NB4 (cell line): Measurements from ENCODE around the gene ADCY2.

Source experiments
- DNase-seq: peaks from one replicate; pipeline ENCODE4 v3.0.0; 2010; ENCODE audit warnings: low read depth
- H3K4me3 ChIP-seq: one replicate; pipeline ENCODE4 v1.5.1; 2011; ENCODE audit warnings: mild to moderate bottlenecking, low read depth, low read length, moderate library complexity
- MYC ChIP-seq: IDR thresholded peaks from 2 replicates; pipeline ENCODE4 v1.6.1; 2011; ENCODE audit warnings: low read depth, low read length
- POLR2A ChIP-seq: IDR thresholded peaks from 2 replicates; pipeline ENCODE4 v1.6.1; 2011; ENCODE audit warnings: mild to moderate bottlenecking; ENCODE audit not compliant: insufficient read length; ENCODE audit errors: extremely low read depth
- TF ChIP-seq, protein P1 (sequence below): IDR thresholded peaks from 2 replicates; pipeline ENCODE4 v1.6.1; 2011; ENCODE audit warnings: low read depth, low read length
- TF ChIP-seq, protein P2 (sequence below): IDR thresholded peaks from one replicate; pipeline ENCODE4 v1.5.1; 2012; ENCODE audit warnings: low read depth, low read length

Gene ADCY2

DNA sequence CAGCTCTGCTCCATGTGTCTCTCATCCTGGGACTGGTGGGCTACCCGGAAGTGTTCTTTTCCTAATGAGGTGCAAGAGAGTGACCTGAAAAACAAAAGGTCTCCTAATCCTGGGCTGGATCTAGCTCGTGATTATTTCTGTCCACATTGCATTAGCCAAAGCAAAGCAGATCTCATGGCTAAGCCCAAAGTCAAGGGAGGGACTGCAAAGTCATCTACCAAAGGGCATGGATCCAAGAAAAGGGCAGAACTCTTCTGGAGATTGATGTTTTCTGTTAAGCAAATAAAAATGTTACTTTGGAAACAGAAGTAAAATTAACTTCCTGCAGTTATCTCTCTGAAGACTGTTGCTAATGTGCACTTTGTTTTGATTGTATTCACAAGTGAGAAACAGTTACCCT, 229.8 kb downstream of the ADCY2 start:
- TF ChIP-seq MYC (no peak), POLR2A (no peak)
- TF ChIP-seq, protein P1, sequence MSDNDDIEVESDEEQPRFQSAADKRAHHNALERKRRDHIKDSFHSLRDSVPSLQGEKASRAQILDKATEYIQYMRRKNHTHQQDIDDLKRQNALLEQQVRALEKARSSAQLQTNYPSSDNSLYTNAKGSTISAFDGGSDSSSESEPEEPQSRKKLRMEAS, result no peak
- TF ChIP-seq, protein P2, sequence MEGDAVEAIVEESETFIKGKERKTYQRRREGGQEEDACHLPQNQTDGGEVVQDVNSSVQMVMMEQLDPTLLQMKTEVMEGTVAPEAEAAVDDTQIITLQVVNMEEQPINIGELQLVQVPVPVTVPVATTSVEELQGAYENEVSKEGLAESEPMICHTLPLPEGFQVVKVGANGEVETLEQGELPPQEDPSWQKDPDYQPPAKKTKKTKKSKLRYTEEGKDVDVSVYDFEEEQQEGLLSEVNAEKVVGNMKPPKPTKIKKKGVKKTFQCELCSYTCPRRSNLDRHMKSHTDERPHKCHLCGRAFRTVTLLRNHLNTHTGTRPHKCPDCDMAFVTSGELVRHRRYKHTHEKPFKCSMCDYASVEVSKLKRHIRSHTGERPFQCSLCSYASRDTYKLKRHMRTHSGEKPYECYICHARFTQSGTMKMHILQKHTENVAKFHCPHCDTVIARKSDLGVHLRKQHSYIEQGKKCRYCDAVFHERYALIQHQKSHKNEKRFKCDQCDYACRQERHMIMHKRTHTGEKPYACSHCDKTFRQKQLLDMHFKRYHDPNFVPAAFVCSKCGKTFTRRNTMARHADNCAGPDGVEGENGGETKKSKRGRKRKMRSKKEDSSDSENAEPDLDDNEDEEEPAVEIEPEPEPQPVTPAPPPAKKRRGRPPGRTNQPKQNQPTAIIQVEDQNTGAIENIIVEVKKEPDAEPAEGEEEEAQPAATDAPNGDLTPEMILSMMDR, result no peak
- H3K4me3 ChIP-seq, result no peak overlapping the region
- DNase-seq, result no peak

DNA sequence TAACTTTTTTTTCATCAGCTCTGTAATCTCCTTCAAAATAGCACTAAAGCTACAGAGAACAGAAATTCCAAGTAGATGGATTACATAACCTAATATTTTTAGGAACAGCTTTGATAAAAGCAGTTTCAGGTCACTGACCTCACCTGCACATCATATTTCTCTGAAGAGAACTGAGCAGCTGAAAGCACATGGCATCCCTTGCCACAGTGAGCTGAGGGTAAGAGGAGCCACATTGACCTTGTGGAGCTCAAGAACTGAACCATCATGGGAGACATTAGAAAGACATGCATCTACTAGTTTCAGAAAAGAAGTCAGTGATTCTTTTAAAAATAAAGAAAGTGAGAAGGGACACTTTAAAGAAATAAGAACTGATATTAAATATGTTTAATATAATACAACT, 232.3 kb downstream of the ADCY2 start:
- H3K4me3 ChIP-seq, result no peak overlapping the region
- no peak for TF ChIP-seq MYC
- no peak for DNase-seq

DNA sequence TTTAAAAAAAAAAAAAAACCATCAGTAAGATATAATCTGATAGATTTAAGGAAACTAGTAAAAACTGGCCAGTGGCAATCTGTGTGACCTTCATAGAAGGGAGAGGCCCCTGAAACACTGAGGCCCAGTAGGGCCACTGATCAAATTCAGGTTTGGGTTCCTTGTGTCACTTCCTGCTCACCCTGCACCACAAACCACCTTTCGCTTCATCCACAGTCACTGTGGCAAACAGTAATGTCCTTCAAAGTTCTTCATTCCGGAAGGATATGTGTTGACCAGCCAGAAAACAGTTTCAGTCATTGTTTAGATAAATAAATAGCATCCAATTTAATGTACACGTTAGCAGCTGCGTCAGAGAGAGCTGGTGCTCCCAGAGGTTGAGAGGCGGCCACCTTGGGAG, 232.9 kb downstream of the ADCY2 start:
- no peak overlapping the region for H3K4me3 ChIP-seq
- TF ChIP-seq, protein P2, result no peak
- TF ChIP-seq, protein P1, result no peak
- TF ChIP-seq MYC, result no peak
- no peak for TF ChIP-seq POLR2A
- DNase-seq, result no peak

DNA sequence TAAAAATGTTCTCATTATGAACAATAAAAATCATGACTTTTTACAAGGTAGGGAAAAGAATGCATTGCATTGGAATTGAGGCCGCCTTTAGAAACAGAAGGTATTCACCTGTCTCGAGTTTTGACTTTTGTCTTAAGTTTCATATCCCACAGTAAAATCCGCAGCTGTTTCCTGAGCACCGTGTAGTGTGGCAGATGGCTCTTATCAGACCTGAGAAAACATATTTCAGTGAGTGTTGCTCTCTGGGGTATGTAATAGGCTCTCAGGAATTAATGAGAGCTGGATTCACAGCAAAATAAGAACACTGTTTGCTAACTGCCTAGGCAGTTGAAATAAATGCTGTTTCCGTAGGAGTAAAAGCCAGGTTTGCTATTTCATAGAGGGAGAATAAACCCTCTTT, 233.6 kb downstream of the ADCY2 start:
- no peak for DNase-seq
- H3K4me3 ChIP-seq, result no peak overlapping the region
- TF ChIP-seq POLR2A (no peak), MYC (no peak)
- TF ChIP-seq, protein P1, result no peak
- TF ChIP-seq, protein P2, result no peak

DNA sequence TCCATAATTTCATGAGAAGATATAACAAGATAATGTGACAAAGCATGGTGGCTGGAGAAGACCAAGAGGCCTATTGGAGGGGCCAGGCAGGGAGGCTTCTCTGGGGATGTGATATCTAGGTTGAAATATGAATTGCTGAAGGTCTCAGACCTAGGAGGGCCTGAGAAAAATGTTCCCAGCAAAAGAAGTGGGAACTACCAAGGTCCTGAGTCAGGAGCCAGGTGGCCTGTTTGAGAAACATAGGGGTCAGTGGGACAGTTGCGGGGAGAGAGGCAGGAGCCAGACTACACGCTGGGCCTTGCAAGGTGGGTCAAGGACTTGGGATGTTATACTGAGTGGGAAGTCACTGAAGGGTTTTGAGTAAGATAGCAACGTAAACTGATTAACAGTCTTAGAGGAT, 238.9 kb downstream of the ADCY2 start:
- no peak for TF ChIP-seq MYC
- TF ChIP-seq, protein P1, result no peak
- TF ChIP-seq, protein P2, result no peak
- H3K4me3 ChIP-seq, result no peak overlapping the region
- DNase-seq, result no peak

DNA sequence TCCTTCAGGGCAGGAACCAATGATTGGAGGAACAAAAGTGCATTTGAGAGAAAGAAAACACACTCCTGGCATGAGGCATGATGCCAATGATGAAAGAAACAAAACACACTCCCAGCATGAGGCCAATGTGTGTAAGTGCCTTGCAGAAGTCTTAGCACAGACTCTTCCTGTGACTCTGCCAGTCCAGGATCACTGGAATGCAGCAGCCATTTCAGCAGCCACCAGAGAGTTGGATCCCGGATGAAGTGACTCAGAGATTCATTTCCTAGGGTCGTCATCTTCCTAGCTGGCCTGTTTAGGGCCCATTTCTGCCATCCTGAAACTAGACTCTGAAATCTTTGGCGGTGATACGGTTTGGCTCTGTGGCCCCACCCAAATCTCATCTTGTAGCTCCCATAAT, 242.5 kb downstream of the ADCY2 start:
- H3K4me3 ChIP-seq, result no peak overlapping the region
- TF ChIP-seq POLR2A, result no peak
- TF ChIP-seq, protein P1, result no peak
- no peak for TF ChIP-seq MYC
- TF ChIP-seq, protein P2, result no peak

DNA sequence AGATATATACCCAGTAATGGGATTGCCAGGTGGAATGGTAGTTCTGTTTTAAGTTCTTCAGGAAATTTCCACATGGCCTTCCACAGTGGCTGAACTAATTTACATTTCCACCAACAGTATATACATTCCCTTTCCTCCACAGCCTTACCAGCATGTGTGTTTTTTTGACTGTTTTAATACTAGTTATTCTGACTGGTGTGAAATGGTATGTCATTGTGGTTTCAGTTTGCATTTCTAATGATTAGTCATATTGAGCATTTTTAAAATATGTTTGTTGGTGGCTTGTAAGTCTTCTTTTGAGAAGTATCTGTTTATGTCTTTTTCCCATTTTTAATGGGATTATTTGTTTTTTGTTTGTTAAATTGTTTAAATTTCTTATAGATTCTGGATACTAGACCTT, 246.1 kb downstream of the ADCY2 start:
- DNase-seq, result no peak
- no peak overlapping the region for H3K4me3 ChIP-seq
- TF ChIP-seq POLR2A, result no peak
- TF ChIP-seq, protein P2, result no peak
- TF ChIP-seq, protein P1, result no peak

More for the DNA sequence above, 242.5 kb downstream of the ADCY2 start:
- no peak for DNase-seq
